CD4-positive, alpha-beta T cell treated with Interleukin-4 for 4 hours (primary cell): ENCODE measurements around the gene MLLT3.

Source experiments
- DNase-seq: peaks from one replicate; pipeline ENCODE4 v3.0.0-alpha.2; 2020

MLLT3 gene

GRCh38 chr9:20624201-20625002, 2.1 kb upstream of the MLLT3 start:
- DNase-seq, result peak; percentile 59

DNA sequence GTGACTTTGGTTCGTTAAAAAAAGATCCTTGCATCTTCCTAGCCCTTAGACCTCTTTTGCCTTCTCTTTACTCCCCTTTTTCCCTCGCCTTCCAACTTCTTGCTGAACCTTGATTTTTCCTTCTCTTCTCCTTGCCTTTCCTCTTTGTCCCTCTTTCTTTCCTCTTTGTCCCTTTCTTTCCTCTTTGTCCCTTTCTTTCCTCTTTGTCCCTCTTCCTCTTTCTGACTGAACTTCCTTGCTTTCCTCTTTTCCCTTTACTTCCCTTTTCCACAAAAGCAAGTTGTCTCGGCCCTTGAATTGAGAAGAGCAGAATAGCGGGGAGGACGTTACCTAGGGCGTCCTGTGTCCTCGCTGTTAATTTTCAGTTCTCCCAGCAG, 1.4 kb upstream of the MLLT3 start:
- DNase-seq, result no peak

DNA sequence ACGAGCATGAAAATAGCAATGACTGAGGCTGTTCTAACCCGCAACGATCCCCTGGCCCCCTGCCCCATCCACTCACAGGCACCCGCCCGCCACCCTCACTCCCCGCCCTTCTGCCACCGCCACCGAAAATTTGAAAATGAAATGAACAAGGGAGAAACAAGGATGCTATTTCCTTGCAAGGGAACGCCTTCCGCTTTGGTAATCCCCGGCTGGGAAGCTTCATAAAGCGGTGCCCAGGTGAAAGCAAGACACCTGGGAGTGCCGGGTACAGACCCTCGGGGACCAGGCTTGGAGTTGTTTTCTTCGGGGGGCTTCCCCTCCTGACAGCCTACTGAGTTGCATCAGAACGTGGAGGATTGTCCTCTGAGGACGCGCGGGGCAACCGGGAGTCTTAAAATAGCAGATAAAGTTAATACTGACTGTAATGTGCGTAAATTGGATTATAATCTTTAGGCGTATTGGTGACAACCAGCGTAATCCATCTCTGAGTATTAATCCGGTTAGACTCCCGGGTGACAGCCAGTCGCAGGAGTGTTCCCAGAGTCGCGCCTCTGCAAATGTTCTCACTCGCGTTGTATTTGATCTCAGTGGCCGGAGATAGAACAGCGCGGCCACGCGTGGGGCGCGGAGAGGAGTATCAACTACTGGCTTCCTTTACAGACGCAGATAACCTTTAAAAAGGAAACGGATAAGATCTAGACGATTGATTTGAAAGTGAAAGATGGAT, 885 bp upstream of the MLLT3 start:
- DNase-seq, result peak; percentile 74

DNA sequence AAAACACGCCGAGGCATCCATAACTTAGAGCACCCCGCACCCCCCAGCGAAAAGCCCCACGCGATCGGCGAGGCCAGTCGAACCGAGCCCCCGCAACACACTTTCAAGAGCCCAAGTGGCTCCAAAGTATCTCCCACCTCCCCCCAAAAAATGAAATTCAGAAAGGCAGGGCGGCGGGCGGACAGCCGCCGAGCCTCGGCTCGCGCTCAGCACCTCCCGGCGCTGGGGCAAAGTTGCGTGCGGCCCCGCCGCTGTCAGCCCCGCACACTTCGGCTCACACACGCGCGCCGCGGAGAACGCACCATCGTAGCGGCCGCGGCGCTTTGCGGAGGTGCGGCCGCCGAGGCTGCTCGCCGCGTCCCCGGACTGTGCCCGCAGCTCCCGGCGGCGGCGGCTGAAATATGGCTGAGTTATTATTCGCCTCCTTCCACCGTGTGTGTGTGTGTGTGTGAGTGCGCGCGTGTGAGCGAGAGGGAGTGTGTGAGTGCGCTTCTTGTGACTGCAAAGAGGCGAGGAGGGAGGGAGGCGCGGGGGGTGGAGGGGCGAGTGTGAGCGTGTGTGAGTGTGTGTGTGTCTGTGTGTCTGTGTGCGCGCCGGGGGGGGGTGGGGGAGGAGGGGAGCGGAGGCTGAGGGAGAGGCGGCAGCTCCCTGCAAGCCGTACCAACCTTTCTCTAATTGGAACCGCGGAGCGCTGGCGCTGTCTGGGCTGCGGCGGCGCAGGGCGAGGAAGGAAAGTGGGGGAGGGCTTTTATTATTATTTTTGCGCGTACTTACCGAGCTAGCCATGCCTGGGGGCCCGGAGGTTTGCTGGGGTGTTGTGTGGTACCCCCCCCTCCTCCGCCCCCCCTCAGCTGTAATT, 599 bp downstream of the MLLT3 start:
- DNase-seq, result peak; percentile 92

DNA sequence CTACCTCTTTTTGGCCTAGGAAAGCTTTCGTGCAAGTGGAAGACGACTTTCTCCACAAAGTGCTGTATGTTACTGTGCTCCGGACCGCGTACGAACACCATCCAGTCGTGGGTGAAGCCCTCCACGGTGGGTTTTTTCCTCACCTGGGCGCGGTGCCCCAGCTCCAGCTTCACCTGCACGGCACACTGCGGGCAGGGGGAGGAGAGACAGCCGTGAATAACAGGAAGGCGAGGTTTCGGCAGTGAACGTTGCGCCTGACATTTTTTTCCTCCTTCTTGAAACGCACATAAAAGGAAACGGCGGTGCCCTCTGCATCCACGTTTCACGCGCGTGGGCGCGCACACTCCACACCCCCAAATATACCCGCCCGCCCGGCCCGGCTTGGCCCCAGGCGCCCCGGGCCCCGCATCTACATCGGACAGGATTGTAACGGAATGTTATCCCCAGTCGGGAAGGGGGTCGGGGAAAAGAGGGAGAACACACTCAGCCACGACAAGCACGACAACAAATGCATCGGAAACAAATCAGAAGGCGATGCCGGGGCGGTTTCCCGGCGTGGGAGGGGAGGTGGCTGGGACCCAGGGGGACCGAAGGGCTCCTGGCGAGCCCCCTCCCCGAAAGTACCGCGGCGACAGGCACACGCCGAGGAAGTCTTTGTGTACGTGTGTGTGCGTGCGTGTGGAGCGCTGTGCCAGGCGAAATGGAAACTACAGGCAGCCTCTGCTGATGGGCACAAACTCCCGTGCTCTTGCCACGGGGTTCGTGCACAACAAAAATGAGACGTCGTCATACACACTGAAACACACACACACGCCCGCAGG, 1.4 kb downstream of the MLLT3 start:
- DNase-seq, result peak; percentile 61

GRCh38 chr9:20619487-20620200, 2.7 kb downstream of the MLLT3 start:
- no peak for DNase-seq

GRCh38 chr9:20618361-20618802, 3.9 kb downstream of the MLLT3 start:
- DNase-seq, result peak; percentile 13

DNA sequence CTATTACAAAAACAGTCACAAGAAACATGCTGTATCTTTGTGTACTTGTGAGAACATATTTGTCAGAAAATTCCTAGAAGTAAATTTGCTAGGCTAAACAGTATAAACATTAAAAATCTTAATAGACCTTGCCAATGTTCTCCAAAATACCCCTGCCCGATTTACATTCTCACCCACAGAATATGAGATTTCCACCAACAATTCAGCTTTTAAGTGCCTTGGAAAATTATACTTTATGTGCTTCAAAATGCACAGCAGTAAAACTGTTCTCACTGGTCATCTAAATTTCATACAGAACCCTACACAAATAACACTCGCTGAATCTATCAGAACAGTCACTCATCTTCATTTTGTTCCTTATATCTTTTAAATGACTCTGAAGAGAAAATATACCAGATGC, 5.5 kb downstream of the MLLT3 start:
- DNase-seq, result no peak

GRCh38 chr9:20614602-20615216, 7.6 kb downstream of the MLLT3 start:
- DNase-seq, result no peak

GRCh38 chr9:20611691-20612287, 10.5 kb downstream of the MLLT3 start:
- peak; percentile 33 for DNase-seq

DNA sequence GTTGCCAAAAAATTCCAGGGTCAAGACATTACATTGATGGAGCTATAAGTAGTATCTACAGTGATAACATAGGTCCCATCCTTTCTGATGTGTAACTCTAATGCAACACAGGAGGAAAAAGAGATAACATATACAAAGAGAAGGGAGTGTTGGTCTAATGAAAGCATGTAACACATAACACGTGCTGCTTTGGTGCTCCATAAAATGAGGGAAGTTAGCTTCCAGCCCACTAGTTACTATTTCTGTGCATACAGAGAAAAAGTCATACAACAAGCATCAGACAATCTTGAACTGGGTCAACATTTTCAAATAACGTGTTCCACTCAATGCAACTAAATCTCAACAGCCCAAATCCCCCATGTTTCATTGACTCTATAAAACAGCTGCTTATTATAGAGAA, 11.7 kb downstream of the MLLT3 start:
- no peak for DNase-seq

DNA sequence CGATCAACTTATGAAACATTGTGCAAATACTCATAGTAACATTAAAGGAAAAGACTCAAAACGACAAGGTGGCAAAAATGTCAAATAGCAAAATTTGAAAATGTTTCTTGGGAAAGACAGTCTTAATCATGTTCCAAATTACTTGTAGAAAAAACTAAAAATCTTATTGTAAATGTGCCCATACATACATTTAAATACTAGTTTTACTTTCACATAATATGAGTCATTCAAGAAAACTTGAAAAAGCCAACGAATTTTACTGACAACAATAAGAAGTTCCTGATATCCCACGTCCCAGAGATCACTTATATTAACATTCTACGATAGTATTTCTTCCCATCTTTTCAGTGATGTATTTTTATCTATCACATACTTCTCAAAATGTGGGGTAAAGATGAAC, 13.7 kb downstream of the MLLT3 start:
- DNase-seq, result no peak

GRCh38 chr9:20606652-20607051, 15.6 kb downstream of the MLLT3 start:
- DNase-seq, result no peak

GRCh38 chr9:20604562-20604961, 17.7 kb downstream of the MLLT3 start:
- DNase-seq, result peak; percentile 22

DNA sequence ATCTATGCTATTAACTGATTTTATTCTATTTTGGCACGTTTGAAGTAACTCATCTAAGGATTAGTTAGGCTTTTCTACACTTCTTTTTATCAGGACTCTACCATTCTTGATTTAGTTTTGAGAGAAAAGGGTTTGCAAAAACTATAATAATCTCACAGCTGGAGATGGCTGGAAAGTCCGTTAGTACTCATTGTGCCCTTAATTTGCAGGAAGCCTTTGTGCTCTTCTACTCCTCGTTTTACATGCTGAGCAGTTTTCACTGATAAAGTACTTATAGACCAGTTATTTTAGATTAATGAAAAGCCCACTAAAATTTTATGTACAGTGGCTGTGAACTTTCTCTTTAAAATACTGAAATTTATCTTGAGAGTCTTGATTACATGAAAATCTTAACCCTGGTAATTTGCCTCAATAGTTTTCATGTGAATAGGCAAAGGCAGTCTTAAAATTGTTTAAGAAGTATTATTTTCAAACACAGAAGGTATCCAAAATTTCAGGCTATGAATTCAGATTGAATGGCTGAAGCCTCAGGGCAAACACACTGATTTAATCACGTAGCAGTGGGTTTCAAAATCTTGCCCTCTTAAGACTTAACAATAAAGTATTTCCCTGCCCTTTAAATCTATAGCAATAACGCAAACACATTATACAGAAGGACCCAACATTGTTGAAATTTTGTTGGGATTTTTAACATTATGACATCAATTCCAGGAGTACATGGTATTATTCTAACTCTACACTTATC, 18.6 kb downstream of the MLLT3 start:
- no peak for DNase-seq

GRCh38 chr9:20601292-20601691, 21.0 kb downstream of the MLLT3 start:
- no peak for DNase-seq

DNA sequence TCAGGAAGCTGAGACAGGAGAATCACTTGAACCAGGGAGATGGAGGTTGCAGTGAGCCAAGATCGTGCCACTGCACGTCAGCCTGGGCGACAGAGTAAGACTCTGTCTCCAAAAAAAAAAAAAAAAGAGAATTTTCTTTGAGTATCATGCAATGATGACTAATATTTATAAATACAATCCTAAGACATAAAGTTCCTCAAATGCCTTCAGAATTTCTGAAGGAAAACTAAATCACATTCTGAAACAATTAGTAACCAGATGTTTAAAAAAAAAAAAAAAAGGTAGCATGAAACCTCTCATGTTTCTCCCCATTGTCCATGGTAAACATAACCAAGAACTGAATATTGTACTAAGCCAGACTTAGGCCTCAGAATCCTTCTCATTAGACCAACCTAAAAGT, 23.1 kb downstream of the MLLT3 start:
- DNase-seq, result no peak

DNA sequence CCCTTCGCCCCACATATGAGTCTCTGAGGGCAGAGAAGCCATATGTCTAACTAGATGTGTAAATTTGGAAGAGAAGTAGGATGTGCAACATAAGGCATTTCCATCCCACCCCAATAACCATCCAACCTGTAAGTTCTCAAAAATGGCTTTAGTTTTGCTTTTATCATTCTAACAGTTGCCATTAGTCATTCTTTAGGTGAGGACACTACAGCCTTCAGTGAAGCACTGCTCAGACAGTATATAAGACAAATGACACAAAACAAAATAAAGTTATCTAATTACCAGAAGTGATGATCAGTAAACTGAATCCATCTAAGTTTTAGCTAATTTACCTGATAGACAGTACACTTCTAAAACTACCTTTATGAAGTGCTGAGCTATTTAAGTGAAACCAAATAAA, 23.9 kb downstream of the MLLT3 start:
- no peak for DNase-seq

DNA sequence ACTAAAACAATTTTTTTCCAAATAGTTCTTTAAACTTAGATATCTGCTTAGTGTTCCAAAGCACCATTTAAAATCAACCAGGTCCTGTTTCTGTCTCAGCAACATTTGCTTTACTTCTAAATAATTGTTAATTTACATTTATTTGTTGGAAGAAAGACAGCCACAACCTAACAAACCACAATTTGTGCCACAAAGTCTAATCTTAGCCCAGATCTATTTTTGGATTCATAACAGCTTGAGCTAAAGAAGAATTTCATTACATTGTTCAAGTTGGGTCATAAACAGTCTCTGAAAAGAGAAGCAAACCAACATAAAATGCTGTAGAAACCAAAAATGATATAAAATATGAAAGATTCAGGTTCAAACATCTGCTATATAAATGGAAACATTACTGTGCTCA, 24.4 kb downstream of the MLLT3 start:
- no peak for DNase-seq

DNA sequence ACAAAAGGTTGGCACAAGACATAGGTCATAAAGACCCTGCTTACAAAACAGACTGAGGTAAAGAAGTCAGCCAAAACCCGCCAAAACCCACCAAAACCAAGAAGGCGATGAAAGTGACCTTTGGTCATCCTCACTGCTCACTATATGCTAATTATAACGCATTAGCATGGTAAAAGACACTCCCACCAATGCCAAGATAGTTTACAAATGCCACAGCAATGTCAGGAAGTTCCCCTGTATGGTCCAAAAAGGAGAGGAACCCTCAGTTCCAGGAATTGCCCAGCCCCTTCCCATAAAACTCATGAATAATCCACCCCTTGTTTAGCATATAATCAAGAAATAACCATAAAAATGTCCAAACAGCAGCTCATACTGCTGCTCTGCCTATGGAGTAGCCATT, 27.7 kb downstream of the MLLT3 start:
- no peak for DNase-seq
